GM23338 (cell line): ENCODE data around the gene FAM111A.

Experiments used
- CREB1 ChIP-seq: fragments of 250-450 bp; sonication (Bioruptor Pico); IDR thresholded peaks from 2 replicates; pipeline ENCODE4 v1.5.0; 2020; ENCODE audit warnings: low read depth, mild to moderate bottlenecking, moderate library complexity
- CTCF ChIP-seq, 2 experiments: fragments of 200-600 bp in 1 of 2; sonication (generic) in 1 of 2; conservative IDR thresholded peaks; 2 replicates each; pipeline versions ENCODE4 v1.5.1 to v1.6.1; 2016 to 2017; ENCODE audit warnings: antibody characterized with exemption in 2 of 2, low read depth in 2 of 2, mild to moderate bottlenecking in 2 of 2, moderate library complexity in 1 of 2
- EZH2 ChIP-seq: fragments of 200-600 bp; sonication (generic); IDR thresholded peaks from one replicate; pipeline ENCODE4 v1.8.0; 2017; ENCODE audit warnings: antibody characterized with exemption, mild to moderate bottlenecking, low read depth; ENCODE audit not compliant: unreplicated experiment
- EZH2phosphoT487 ChIP-seq: fragments of 200-600 bp; sonication (generic); IDR thresholded peaks from one replicate; pipeline ENCODE4 v1.8.1; 2018; ENCODE audit warnings: antibody characterized with exemption; ENCODE audit not compliant: unreplicated experiment
- JUNB ChIP-seq: IDR thresholded peaks from one replicate; pipeline ENCODE4 v1.6.1; 2016; ENCODE audit warnings: antibody characterized with exemption; ENCODE audit not compliant: unreplicated experiment
- NANOG ChIP-seq: IDR thresholded peaks from 2 replicates; pipeline ENCODE4 v1.6.1; 2016; ENCODE audit warnings: antibody characterized with exemption, borderline replicate concordance
- POLR2AphosphoS5 ChIP-seq: IDR thresholded peaks from 2 replicates; pipeline ENCODE4 v1.6.1; 2016; ENCODE audit warnings: antibody characterized with exemption, low read depth
- REST ChIP-seq: IDR thresholded peaks from one replicate; pipeline ENCODE4 v1.6.1; 2018; ENCODE audit warnings: antibody characterized with exemption; ENCODE audit not compliant: unreplicated experiment
- STAT1 ChIP-seq: IDR thresholded peaks from one replicate; pipeline ENCODE4 v1.6.1; 2016; ENCODE audit warnings: antibody characterized with exemption; ENCODE audit not compliant: unreplicated experiment
- ZNF114 ChIP-seq: fragments of 250-450 bp; sonication (Bioruptor Pico); IDR thresholded peaks from 2 replicates; pipeline ENCODE4 v1.5.0; 2020; ENCODE audit warnings: mild to moderate bottlenecking, moderate library complexity
- ZNF331 ChIP-seq: fragments of 250-450 bp; sonication (Bioruptor Pico); IDR thresholded peaks from 2 replicates; pipeline ENCODE4 v1.5.0; 2020; ENCODE audit warnings: low read depth, mild to moderate bottlenecking, moderate library complexity
- TF ChIP-seq, protein P1 (sequence below): IDR thresholded peaks from 2 replicates; pipeline ENCODE4 v1.6.1; 2016; ENCODE audit warnings: antibody characterized with exemption

DNA sequence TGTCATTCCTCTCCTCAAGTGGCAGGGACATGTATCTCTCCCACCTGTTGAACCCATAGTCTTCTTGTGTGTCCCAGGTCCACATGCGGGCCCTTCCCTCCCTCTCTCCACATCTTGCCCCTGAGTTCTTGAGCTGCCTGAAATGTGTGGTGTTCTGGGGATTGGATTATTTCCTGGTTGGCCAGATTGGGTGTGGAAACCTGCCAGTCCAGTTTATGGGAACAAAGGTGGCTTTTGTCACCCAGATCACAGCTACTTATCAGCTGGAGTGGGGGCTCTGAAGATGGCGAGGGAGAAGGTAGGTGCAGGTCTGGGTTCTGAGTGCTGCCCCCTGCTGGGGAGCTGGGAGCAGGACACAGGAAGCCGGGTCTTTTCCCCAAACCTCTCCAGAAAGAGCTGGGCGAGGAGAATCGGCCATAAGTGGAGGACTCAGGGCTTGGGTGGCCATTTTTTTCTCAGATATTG is 43.5 kb downstream of the FAM111A start:
- TF ChIP-seq CTCF (conservative IDR thresholded peaks at IDR 0.05; ENCODE audit: low read depth in 2 of 2), result peak; percentile 74 to 87
- TF ChIP-seq POLR2AphosphoS5, result no peak
- no peak for TF ChIP-seq EZH2
- TF ChIP-seq CREB1 (CRISPR knock-in tag), result no peak
- TF ChIP-seq ZNF114 (CRISPR knock-in tag), result no peak
- no peak for TF ChIP-seq REST
- TF ChIP-seq ZNF331 (CRISPR knock-in tag), result no peak
- no peak for TF ChIP-seq EZH2phosphoT487
- TF ChIP-seq, protein P1, sequence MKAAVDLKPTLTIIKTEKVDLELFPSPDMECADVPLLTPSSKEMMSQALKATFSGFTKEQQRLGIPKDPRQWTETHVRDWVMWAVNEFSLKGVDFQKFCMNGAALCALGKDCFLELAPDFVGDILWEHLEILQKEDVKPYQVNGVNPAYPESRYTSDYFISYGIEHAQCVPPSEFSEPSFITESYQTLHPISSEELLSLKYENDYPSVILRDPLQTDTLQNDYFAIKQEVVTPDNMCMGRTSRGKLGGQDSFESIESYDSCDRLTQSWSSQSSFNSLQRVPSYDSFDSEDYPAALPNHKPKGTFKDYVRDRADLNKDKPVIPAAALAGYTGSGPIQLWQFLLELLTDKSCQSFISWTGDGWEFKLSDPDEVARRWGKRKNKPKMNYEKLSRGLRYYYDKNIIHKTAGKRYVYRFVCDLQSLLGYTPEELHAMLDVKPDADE, result no peak
- TF ChIP-seq JUNB, result no peak
- TF ChIP-seq STAT1, result no peak
- TF ChIP-seq NANOG, result no peak
